ENCODE data around the gene LSP1. TPM values are rescaled to one million over a fixed set of nuclear protein-coding genes. Genes with fewer than 3 reads are reported as not detected.

LSP1 gene
- total RNA-seq, 2 experiments from 2014 or later, result 42.4 to 42.9 TPM

DNA sequence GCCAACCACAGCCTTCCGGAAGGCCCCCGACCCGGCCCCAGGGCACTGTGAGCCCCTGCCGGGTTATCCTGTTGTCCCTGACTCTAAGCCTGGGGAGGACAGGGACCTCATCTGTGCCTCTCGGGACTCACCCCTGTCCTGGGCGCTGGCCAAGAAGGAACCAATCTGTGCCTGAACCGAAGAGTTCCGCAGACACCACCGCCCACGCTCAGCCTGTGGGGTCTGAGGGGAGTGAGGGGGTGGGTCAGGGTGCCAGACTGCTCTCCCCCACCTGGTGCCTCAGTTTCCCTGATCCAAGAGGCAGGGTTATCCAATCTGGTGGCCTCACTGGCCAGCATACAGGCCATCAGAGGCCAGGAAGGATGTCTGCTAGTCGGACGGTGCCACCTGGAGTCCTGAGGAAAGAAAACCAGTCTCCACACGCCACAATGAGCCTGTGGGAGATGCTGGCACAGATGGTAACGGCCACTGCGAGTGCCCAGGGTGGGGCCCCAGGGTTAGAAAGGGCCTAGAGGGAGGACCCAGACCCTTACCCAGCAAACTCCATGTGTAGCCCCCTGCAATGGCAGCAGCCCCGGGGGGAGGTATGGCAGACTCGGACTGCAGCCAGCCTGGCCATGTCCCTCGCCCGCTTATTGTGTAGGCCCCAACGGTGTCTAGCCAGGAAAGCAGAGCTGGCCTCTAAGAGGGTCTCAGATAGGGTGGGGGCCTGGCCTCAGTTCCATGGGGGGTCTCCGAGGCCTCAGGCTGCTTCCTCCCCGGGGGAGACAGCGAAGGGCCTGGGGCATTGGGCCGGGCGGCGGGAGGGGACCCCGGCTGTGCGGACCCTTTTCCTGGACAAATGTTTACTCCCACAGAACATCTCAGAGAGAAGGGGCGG, 65.8 kb downstream of the LSP1 start:
- peaks cover 3% of the 10 kb centered on the region for H3K9me3 Mint-ChIP-seq
- H3K27me3 Mint-ChIP-seq (ENCODE audit: low read depth), result peaks cover 3% of the 10 kb centered on the region
- H3K4me3 Mint-ChIP-seq, result no peak overlapping the region
- H3K36me3 Mint-ChIP-seq (ENCODE audit: low read depth), result no peaks in the 10 kb centered on the region
- CTCF ChIA-PET, result interaction anchor here (4.5 kb wide), 1 partner anchor 86 kb away, joined by 13 read pairs; no protein-coding TSS in a partner anchor
- H3K4me1 Mint-ChIP-seq (ENCODE audit: low read depth), result peaks cover 11% of the 10 kb centered on the region
- no peak overlapping the region for H3K27ac Mint-ChIP-seq
- intact Hi-C loops (cut with micrococcal nuclease), result loop anchor here (1.0 to 5.0 kb wide), 2 partner anchors 36 to 81 kb away; no protein-coding TSS in a partner anchor
- no peak for DNase-seq

DNA sequence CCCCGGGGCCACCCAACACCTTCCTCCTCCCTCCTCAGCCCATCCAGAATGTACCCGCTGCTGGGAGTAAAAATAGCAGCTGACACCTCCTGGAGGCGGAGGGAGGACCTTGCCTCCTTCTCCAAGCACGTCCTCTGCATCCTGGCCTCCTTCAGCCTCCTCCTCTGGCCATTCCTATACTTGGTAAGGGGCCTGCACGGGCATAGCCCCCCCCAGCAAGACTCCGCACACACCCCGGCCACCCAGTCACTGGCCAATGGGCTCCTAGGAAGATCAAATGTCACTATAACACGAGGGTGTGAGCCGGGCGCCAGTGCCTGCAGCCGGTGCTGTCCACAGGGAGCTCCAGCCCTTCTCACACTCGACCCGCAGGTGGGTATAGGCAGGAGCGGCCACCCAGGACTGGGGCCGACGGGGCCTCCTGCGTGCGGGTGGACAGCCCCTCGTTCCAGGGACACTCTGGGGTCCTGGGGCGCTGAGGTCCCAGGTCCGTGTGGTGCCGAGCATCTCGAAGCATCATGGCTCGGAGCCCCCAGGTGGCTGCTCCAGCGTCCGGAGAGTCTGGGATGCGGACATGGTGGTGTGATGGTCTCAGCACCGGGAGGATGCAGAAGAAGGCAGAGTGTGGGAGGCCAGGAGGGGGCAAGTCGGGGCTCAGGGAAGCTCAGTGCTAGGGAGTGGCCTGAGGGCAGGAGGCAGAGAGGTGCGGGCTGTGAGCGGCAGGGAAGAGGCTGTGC, 66.7 kb downstream of the LSP1 start, which contains the start of gene TNNT3:
Gene TNNT3, plus strand, starts transcription at position 313 of the 737 bp plus-strand sequence. CDS start 3,172 bp downstream, outside the sequence.
- Mint-ChIP-seq H3K4me3 (no peak within 1 kb of the TSS), H3K36me3 (ENCODE audit: low read depth) (no peaks in the 10 kb centered on the region), H3K27ac (no peak within 1 kb of the TSS), H3K27me3 (ENCODE audit: low read depth) (peaks cover 3% of the 10 kb centered on the region), H3K9me3 (peaks cover 3% of the 10 kb centered on the region), H3K4me1 (ENCODE audit: low read depth) (peaks cover 11% of the 10 kb centered on the region)
- DNase-seq, result no peak
- intact Hi-C loops (cut with micrococcal nuclease), result loop anchor here (5.0 kb wide), 1 partner anchor 37 kb away; no protein-coding TSS in a partner anchor
- CTCF ChIA-PET, result interaction anchor here (4.5 kb wide), 1 partner anchor 87 kb away, joined by 13 read pairs; no protein-coding TSS in a partner anchor

DNA sequence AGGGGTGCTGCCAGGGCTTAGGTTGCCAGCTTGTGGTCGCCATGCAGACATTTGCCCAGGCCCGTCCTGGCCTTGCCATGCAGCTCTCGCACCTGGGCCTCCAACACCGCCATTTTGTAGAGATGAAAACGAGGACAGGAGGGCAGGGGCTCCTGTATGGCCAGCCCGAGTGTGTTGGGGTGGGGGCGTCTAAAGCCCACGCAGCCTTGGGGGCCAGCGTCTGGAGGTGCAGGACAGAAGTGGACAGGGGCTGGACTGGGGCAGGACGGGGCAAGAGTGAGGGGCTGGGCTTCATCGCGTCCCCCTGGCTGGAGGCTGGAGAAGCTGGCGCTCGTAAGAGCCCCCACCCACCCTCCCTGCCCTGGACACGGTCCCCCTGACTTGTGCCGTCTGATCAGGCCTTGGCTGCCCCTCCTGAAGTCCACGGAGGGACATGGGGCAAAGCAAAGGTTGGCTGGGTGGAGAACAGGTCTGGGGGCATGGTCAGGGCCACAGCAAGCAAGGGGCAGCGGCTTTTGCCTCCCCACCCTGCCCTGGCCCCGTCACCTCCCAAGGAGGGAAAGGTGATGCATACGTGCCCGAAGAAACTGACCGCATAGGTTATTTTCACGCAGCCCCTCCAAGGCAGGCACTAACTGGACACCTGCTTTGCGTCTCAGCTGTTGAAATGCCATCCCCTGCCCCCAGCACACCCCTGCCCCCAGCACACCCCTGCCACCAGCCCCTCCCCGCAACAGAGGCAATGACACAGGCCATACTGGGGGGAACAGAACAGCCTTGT, 67.4 kb downstream of the LSP1 start:
- intact Hi-C loops (cut with micrococcal nuclease), result no loop called here
- no peak overlapping the region for H3K27ac Mint-ChIP-seq
- H3K36me3 Mint-ChIP-seq (ENCODE audit: low read depth), result no peaks in the 10 kb centered on the region
- DNase-seq, result no peak
- H3K4me1 Mint-ChIP-seq (ENCODE audit: low read depth), result peaks cover 8% of the 10 kb centered on the region
- H3K9me3 Mint-ChIP-seq, result no peaks in the 10 kb centered on the region
- no peaks in the 10 kb centered on the region for H3K27me3 Mint-ChIP-seq (ENCODE audit: low read depth)
- CTCF ChIA-PET, result interaction anchor here (4.5 kb wide), 1 partner anchor 88 kb away, joined by 13 read pairs; no protein-coding TSS in a partner anchor
- no peak overlapping the region for H3K4me3 Mint-ChIP-seq

DNA sequence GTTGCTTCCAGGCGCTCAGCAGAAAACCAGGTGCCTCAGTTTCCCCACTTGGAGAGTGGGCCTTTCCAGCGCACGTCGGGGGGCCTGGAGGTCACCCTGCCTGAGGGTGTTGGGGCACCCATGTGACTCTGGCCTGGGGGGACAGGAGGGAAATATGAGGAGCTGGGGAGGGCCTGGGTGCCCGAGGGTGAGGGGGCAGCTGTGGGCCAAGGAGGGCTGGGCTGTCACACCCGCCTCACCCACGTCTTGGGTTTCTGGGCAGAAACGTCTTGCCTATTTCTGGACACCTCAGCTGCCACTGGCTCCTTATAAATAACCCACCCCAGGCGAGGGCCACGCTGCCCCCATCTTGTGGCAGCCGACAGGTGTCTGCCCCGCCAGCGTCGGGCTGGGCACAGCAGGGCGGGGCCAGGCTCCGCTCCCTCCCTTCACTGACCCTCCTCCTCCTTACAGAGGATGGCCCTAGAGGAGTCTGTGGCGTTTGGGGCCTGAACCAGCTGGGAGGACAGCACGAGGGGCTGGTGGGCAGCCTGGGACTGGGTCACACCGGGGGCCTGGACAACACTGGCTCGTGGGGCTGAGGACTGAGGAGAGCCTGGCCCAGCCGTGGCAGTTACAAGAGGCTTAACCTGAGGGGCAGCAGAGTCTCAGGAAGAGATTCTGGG, 68.2 kb downstream of the LSP1 start:
- intact Hi-C loops (cut with micrococcal nuclease), result no loop called here
- no peak overlapping the region for H3K4me3 Mint-ChIP-seq
- no peaks in the 10 kb centered on the region for H3K36me3 Mint-ChIP-seq (ENCODE audit: low read depth)
- H3K9me3 Mint-ChIP-seq, result no peaks in the 10 kb centered on the region
- no peaks in the 10 kb centered on the region for H3K27me3 Mint-ChIP-seq (ENCODE audit: low read depth)
- peaks cover 5% of the 10 kb centered on the region for H3K4me1 Mint-ChIP-seq (ENCODE audit: low read depth)
- CTCF ChIA-PET, result interaction anchor here (0.7 to 4.5 kb wide), 6 partner anchors 30 to 231 kb away, joined by 3 to 13 read pairs (median 4); partner anchors contain the start of gene PRR33
- H3K27ac Mint-ChIP-seq, result no peak overlapping the region
- no peak for DNase-seq

DNA sequence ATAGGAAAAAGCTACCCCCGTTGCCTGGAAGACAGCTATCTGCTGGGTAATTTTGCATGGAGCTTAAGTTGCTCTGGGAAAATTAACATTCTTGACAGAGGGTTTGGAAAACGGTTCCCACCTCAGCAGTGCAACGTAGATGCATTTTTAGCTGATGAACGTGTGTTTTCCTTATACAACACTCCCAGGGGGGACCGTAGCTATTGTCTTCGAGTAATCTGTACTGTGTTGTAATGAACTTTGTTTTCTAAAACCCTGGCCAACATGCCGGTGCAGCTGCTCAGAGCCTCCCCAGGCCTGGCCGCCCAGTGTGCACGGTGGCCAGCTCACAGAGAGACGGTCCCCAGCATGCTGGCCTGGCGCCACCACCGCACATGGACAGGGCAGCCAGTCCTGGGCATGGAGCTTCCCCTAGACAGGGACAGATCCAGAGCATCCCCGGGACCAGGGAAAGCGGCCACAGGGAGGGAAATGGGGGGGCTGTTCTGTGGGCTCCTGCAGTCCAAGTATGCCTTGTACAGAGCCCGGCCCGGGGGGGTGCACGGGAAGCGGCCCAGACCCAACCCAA, 68.8 kb downstream of the LSP1 start:
- intact Hi-C loops (cut with micrococcal nuclease), result no loop called here
- CTCF ChIA-PET, result interaction anchor here (0.7 to 4.5 kb wide), 6 partner anchors 31 to 230 kb away, joined by 3 to 13 read pairs (median 4); partner anchors contain the start of gene PRR33
- H3K4me1 Mint-ChIP-seq (ENCODE audit: low read depth), result peaks cover 5% of the 10 kb centered on the region
- no peak for DNase-seq
- H3K9me3 Mint-ChIP-seq, result no peaks in the 10 kb centered on the region
- H3K27me3 Mint-ChIP-seq (ENCODE audit: low read depth), result no peaks in the 10 kb centered on the region
- no peak overlapping the region for H3K27ac Mint-ChIP-seq
- no peak overlapping the region for H3K4me3 Mint-ChIP-seq
- no peaks in the 10 kb centered on the region for H3K36me3 Mint-ChIP-seq (ENCODE audit: low read depth)

DNA sequence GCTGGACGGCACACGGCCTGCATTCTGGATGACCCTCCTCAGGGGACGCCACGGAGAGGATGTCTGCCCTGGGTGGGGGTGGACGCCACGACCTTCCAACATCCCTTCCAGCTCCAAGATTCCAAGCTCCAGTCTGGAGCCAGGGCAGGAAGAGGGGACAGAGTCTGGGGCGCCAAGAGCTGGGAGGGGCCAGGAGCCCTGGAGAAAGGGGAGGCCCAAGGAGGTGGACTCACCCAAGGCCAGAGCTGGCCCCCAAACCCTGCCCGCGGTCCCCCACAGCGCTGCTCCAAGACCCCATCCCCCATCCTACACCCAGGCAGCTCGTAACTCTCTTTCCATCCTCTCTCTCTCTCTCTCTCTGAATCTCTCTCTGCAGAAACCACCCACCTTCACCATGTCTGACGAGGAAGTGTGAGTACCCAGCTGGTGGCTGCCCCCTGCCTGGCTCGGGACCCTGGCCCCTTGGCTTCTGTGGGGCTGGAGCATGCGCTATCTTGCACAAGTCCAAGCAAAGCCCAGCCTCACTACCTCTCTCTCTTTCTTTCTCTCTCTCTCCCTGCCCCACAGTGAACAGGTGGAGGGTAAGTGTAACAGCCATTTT, 69.7 kb downstream of the LSP1 start:
- H3K27ac Mint-ChIP-seq, result no peak overlapping the region
- H3K27me3 Mint-ChIP-seq (ENCODE audit: low read depth), result no peaks in the 10 kb centered on the region
- no peaks in the 10 kb centered on the region for H3K36me3 Mint-ChIP-seq (ENCODE audit: low read depth)
- H3K4me1 Mint-ChIP-seq (ENCODE audit: low read depth), result peaks cover 2% of the 10 kb centered on the region
- H3K4me3 Mint-ChIP-seq, result no peak overlapping the region
- DNase-seq, result no peak
- intact Hi-C loops (cut with micrococcal nuclease), result no loop called here
- CTCF ChIA-PET, result interaction anchor here (0.7 to 4.5 kb wide), 4 partner anchors 32 to 250 kb away, joined by 3 to 13 read pairs (median 8); partner anchors contain the start of gene PRR33
- H3K9me3 Mint-ChIP-seq, result no peaks in the 10 kb centered on the region

DNA sequence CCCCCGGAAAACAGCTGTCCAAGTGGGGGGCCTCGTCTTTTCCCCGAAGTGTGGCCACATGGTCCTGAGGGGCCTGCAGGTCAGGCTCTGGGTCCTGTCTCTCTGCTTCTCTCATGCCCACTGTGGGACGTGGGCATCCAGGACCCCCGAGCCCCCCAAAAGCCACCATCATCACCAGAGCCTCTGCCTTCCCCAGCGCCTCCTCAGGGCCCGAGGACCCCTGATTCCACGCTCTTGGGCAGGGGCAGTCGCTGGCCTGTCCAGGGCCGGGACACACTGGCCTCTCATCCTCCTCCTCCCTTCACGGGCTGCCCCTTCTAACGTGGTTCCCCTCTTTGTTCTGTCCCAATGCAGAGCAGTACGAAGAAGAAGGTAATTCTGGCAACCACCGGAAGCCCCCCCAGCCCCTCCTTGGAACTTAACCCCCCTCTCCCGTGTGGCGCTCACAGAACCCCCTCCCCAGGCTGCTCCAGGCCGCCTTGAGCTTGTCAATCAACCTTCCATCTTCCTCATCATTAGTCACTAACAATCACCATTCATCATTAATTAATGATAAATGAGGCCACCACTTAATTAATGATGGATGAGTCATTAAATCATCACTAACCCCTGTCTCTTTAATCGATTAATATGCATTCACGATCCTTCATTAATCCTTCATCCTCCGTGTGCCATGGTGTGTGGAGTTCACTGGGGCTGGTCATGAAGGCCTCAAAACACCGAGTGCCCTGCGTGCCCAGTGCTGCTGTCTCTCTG, 70.5 kb downstream of the LSP1 start:
- intact Hi-C loops (cut with micrococcal nuclease), result no loop called here
- H3K27ac Mint-ChIP-seq, result no peak overlapping the region

DNA sequence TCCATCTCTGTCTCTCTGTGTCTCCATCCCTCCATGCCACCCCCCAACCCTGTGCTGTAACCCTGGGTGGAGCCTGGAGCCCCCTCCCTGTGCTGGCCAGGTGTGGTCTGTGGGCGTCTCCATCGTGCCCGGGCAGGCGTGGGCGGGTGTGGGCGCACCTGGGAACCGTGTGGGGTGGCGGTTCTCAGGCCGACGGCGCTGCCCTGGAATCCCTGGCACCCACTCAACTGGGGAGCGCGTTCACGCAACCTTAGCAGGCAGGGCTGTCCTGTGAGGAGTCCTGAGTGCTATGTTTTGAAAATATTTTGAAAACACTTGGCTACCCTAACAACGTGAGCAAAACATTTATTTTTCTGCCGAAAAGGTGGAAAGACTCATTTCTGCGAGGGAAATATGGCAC, 71.3 kb downstream of the LSP1 start:
- CTCF ChIA-PET, result interaction anchor here (0.6 kb wide), 1 partner anchor 29 kb away, joined by 3 read pairs; no protein-coding TSS in a partner anchor
- Mint-ChIP-seq H3K36me3 (ENCODE audit: low read depth) (no peaks in the 10 kb centered on the region), H3K4me3 (no peak overlapping the region), H3K9me3 (no peaks in the 10 kb centered on the region), H3K27me3 (ENCODE audit: low read depth) (no peaks in the 10 kb centered on the region), H3K27ac (no peak overlapping the region), H3K4me1 (ENCODE audit: low read depth) (peaks cover 2% of the 10 kb centered on the region)
- intact Hi-C loops (cut with micrococcal nuclease), result no loop called here
- no peak for DNase-seq

More for the DNA sequence above, 70.5 kb downstream of the LSP1 start:
- Mint-ChIP-seq H3K36me3 (ENCODE audit: low read depth) (no peaks in the 10 kb centered on the region), H3K4me3 (no peak overlapping the region), H3K9me3 (no peaks in the 10 kb centered on the region), H3K27me3 (ENCODE audit: low read depth) (no peaks in the 10 kb centered on the region), H3K4me1 (ENCODE audit: low read depth) (peaks cover 2% of the 10 kb centered on the region)
- CTCF ChIA-PET, result interaction anchor here (0.6 to 4.5 kb wide), 3 partner anchors 28 to 91 kb away, joined by 3 to 13 read pairs (median 6); no protein-coding TSS in a partner anchor
- no peak for DNase-seq

DNA sequence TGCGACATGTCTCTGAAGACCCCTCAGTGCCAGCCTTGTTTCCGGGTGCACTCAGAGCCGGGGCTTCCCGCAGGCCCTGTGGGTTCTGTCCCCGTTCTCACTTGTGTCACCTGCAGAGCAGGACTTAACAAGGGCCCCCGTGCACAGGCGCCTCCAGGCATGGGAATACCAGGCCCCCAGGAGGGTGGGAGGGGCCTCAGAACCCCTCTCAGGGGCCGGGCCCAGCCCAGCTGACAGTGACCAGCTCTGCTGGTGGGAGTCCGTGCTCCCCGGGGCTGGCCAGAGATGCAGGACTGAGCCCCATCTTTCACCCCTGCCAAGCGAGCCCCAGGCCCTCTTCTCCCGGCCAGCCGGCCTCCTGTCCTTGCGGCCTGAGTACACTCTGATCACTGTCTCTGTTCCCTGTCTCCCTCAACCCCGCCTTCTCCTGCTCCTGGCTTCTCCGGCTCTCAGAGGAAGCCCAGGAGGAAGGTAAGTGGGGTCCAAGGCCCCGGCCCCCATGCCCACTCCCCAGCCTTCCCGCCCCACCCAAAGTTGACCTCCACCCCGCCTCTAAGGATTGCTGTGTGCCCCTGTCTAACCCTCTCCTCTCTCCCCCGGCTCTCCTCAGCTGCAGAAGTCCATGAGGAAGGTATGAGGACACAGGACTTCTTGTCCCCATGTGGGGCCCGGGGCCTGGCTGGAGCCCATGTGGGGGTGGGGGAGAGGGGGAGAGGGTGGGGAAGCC, 71.9 kb downstream of the LSP1 start:
- CTCF ChIA-PET, result no interaction called here
- intact Hi-C loops (cut with micrococcal nuclease), result no loop called here

More for the DNA sequence above, 71.9 kb downstream of the LSP1 start:
- Mint-ChIP-seq H3K27ac (no peak overlapping the region), H3K27me3 (ENCODE audit: low read depth) (no peaks in the 10 kb centered on the region), H3K9me3 (no peaks in the 10 kb centered on the region), H3K36me3 (ENCODE audit: low read depth) (no peaks in the 10 kb centered on the region), H3K4me3 (no peak overlapping the region), H3K4me1 (ENCODE audit: low read depth) (peaks cover 4% of the 10 kb centered on the region)
- DNase-seq, result no peak

Measured in activated naive CD4-positive, alpha-beta T cell treated with anti-CD3 and anti-CD28 coated beads for 36 hours (primary cell).